Measurements from ENCODE around the gene SLC7A14.

Gene SLC7A14

DNA sequence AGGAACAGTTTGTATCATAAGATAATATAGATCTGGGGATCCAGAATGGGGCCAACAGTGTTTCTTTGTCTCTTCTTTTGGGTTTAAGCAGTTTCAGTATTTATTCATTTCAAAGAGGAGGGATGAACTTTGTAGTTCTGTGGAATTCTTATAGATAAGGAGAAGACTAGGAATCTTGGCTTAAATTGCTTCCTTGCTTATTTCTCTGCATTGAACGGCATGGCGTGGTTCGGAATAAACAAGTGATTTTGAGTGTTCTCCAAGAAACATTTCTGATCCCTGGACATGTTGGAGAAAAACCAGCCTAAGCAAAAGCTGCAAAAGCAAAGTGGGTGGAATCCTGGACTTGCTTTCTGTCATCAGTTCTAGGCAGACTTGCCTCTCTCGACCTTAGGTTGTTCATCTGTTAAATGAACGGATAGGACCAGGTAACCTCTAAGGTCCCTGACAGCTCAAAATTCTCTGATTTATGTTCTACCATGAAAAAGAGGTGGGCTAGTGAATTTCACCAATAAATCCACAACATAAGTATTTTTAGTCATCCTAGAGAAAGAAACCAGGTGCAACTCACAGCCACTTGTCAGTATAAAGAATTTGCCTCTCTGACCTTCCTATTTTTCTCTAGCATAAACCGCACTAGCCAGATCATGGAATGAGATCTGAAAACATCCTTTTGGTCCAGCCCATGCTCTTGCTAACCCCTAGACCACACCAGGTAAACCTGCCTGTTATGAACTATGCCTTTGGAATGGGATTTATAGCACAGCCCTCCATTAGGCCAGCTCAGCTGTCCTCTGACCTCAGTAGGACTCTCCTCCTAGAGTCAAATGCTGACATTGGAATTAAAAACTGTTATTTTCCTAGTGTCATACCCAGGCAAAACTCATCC, 88.4 kb downstream of the SLC7A14 start:
- DNase-seq (ENCODE audit: low read depth, low spot score) = no peak

DNA sequence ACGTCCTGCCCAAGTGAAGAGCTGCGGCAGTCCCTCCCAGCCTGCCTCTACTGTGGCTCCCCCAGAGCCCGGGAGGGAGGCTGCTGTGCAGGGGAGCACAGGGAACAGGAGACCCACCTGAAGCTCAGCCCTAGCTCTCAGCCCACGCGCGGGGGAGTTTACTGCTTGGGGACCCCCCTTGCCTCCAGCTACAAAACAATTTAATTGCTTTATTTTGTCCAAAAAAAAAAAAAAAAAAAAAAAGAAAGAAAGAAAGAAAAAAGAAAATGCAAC, 89.1 kb downstream of the SLC7A14 start:
- DNase-seq (ENCODE audit: low read depth, low spot score) = no peak

DNA sequence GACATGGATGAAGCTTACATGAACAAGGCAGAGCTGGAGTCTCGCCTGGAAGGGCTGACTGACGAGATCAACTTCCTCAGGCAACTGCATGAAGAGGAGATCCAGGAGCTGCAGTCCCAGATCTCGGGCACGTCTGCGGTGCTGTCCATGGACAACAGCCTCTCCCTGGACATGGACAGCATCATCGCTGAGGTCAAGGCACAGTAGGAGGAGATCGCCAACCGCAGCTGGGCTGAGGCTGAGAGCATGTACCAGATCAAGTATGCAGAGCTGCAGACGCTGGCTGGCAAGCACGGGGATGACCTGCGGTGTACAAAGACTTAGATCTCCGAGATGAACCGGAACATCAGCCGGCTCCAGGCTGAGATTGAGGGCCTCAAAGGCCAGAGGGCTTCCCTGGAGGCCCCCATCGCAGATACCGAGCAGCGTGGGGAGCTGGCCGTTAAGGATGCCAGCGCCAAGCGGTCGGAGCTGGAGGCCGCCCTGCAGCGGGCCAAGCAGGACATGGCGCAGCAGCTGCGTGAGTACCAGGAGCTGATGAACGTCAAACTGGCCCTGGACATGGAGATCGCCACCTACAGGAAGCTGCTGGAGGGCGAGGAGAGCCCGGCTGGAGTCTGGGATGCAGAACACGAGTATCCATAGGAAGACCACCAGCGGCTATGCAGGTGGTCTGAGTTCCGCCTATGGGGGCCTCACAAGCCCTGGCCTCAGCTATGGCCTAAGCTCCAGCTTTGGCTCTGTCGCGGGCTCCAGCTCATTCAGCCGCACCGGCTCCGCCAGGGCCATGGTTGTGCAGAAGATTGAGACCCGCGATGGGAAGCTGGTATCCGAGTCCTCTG, 89.6 kb downstream of the SLC7A14 start:
- DNase-seq (ENCODE audit: low read depth, low spot score) = peak; percentile 27

DNA sequence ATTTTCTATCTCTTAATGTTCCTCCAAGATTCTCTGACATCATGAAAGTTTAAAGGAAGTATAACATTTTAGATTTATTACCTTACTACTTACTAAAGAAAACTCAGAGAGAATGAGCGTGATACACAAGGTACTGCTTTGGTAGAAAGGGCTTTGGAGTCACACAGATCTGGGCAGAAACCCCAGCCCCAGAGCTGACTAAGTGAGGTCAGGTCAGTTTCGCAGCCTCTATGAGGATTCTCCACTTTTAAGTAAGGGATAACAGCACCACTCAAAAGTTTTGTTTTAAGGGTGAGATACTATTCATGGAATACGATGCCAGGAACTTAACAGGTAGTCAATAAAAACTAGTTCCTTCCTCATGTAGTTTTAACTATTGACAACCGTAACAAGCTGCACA, 91.1 kb downstream of the SLC7A14 start:
- DNase-seq (ENCODE audit: low read depth, low spot score) = no peak

DNA sequence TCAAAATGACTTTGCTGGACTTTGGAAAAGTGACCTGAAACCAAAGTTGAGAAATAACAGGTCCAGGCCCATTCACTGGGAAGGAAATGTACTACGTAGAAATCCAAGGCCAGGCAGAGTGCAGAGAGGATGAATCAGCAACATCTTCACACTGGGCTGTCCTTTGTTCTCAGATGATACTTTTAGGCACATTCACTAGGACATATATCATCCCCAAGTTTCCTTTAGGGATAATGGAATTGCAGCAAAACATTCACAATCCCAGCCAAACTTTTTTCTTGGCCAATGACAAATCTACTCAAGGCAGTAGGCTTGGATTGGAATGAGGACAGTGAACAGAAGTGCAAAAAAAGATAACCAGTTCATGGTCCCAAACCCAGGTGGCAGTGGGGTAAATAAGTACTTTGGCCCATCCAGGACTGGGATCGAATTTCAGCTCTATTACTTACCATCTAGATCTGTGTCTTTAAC, 92.1 kb downstream of the SLC7A14 start:
- DNase-seq (ENCODE audit: low read depth, low spot score) = no peak

DNA sequence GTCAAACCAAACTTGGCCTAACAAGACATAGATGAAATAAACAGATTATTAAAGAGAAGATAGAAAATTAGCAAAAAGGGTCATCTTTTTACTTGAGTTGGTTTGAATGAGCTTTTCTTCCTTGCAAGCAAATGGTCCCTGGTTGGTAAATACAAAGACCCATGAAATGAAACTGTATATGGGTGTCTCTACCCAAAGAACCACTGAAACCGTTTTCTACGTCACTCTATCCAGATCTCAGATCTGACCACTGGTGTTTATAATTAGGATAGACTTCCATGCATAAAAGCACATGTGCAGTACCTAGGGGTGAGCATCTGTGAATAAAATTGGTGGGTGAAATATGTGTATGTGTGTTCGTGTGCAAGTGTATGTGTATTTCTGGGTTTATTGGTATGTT, 94.0 kb downstream of the SLC7A14 start:
- DNase-seq (ENCODE audit: low read depth, low spot score) = no peak

DNA sequence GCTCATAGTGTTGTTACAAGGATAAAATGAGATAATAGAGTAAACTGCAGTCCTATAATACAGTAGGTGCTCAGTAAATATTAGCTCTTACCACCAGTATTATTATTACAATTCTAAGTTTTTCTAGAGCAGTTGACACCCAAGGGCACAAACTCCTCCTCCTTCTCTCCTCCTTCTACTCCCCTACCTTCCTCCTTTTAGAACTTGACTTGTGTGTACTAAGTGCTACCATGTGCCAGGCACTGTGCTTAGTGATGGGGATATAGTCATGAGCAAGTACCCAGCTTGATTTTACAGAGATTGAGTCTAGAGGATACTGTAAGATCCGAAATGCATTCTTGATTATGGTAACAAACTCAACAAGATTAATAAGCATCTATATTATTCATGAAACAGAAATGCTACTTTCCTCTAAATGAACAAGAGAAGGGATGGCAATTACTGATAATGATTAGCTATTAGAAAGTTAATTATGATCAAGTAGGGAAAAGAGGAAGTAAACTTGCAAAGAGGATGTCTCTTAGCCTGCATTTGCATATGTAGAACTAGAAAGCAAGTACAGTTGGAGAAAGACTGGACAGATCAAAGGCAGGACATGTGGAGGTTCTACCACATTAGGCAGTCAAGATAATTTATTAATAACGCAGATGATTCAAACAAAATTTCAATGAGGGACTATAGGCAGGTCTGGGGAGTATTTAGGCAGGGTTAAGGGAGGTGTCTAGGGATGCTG, 94.9 kb downstream of the SLC7A14 start:
- DNase-seq (ENCODE audit: low read depth, low spot score) = no peak

DNA sequence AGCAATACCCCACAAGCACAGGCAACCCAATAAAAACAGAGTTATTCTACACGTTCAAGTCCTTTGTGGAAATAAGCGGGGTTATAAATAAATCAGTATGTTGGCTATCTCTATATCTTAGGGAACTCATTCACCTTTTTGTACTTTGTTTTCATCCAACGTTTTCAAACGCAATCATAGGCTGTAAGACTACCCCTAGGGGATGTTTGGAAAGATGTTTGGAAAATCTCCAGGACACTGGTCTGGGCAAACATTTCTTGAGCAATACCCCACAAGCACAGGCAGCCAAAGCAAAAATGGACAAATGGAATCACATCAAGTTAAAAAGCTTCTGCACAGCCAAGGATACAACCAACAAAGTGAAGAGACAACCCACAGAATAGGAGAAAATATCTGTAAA, 97.1 kb downstream of the SLC7A14 start:
- DNase-seq (ENCODE audit: low read depth, low spot score) = no peak

DNA sequence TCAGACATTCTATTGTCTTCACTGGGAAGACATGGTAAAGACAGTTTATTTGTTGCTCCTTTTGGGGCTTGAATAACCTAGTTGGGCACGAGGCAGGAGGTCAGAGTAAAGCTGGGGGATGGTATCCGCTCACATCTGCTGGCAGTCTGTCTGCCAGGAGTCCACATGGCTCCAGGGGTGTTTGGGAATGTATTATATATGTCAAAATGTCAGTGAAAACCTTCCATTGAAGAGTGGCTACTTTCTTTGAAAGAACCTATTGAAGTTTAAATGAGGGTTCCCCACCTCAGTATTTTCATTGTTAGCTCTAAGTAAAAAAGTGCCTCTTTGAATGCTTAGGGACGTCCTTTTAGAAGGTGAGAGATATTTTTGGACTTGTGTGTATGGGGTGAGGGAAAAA, 98.8 kb downstream of the SLC7A14 start:
- DNase-seq (ENCODE audit: low read depth, low spot score) = no peak

DNA sequence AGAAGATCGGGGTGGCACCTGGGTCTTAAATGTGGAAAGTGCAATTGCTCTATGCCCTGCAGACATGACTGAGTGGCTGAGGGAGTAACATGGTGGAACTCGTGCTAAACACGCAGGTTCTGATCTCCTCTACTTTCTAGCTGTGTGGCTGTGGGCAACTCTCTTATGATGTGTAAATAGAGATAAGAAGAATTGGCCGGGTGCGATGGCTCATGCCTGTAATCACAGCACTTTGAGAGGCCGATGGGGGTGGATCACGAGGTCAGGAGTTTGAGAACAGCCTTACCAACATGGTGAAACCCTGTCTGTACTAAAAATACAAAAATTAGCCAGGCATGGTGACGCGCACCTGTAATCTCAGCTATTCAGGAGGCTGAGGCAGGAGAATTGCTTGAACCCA, 99.5 kb downstream of the SLC7A14 start:
- no peak for DNase-seq (ENCODE audit: low read depth, low spot score)

DNA sequence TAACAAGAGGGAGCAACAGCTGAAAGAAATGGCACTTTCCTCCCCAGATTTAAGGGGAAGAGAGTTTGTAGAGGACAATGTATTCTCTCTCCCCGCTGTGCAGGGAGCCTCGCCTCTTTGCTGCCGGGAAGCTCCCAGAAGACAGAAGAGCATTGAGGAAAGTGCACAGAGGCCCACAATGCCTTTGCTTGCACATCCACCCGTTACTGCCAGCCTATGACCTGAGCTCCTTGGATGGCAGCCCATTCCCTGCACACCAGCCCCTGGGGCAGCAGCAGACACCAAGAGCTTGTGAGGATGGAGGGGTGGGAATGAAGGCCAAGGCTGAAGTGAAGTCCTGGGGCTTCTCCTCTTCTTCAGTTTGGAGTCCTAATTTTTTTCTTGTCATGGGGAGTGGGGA, 100.2 kb downstream of the SLC7A14 start:
- no peak for DNase-seq (ENCODE audit: low read depth, low spot score)

DNA sequence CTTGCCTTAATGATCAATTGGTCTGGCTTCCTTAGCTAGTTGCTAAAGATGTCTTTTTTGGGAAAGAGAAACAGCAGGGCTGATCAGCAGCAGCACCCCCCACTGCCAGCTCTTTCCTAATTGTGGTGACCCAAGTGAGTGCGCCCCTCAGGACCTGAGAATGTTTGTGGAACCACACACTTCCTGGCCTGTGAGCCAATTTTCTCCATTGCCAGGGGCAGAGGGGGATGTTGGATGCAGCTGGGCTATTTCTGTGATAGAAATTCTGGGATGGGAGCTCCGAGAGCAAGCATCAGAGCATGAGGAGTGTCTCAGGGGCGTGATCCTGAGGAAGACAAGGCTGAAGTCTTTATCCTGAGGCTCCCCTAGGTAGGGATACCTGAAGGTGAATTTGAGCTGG, 100.6 kb downstream of the SLC7A14 start:
- no peak for DNase-seq (ENCODE audit: low read depth, low spot score)

DNA sequence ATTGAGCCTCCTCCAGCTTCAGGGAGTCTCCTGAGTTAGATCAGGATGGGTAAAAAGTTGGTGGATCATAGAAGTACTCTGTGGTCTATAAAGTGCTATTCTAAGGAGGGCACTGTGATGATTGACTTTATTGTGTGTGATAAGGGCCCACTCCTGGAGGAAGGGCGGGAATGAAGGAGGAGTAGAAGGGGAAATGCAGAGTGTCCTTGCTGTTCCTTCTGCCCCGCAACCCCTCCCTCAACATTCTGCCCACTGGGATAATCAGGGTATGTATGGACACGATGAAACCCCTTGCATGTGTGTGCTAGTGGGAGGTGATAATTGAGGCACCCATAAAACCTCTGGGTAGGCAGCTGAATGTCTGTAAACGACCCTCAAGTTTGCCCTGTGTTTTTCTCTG, 101.0 kb downstream of the SLC7A14 start:
- DNase-seq (ENCODE audit: low read depth, low spot score) = no peak

DNA sequence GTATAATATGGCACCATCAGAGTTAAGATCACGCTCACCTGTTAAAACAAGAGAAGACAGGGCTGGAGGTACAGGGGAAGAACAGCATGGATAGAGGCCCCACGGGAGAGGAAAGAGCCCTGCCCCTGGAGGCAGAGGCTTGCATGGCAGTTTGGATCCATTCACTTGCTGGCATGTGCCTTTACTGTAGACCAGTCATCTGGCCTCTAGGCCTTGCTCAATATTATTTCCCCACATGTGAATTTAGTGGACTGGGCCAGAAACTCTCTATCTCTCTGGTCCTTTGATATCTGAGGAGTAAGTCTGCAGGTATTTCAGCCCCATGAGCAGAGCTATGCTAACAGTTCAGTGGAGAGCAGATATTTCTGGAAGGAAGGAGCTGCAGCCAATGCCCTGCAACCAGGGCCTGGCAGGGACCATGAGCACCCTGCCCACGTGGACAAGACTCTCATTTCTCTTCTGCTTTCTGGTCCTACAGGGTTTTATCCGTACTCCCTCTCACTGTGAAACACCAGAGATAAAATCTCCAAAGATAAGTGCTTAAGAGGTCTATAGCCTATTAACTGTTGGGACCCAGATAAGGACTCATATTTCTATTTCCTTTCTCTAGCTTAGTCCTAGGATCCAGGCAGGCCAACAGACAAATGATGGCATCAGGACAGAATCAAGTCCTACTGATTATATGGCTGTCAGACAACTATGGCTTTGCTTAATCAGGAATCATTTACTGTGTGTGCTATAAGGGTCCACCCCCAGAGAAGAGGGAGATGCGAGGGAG, 102.2 kb downstream of the SLC7A14 start:
- DNase-seq (ENCODE audit: low read depth, low spot score) = no peak

DNA sequence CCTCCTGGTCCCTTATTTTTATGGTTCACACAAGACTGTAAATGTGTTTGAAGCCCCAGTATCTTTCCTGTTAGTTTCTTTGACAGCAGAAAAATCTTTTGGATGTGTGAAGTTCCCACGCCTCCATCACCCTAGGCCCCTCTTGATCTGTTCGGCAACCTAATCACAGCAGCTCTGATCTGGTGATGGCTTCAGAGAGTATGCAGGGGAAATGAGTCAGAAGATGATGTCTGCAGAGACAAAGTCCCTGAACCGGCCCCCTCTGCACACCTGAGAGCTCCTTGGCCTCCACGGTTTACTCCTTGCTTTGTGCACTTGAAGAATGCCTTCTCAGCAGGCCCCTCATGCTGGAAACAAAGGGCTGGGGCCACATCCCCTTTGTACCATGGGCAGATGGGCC, 103.7 kb downstream of the SLC7A14 start:
- DNase-seq (ENCODE audit: low read depth, low spot score) = no peak

DNA sequence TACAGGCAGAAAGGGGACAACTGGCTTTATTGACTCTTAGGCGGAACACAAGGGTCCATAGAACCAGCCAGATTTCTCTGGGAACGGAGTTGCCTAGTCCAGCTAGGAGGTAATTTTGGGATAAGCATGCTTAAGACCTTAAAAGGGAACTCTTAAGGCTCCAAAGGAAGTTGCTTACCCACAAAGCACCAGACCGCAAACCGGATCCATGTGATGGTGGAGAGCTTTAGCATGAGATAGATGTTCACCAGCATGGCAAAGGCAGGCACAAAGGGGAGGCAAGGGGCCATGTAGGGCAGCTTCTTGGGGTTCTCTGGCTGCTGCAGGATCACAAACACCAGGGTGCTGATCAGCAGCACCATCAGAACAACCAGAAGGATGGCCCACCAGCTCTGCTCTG, 105.8 kb downstream of the SLC7A14 start:
- no peak for DNase-seq (ENCODE audit: low read depth, low spot score)

DNA sequence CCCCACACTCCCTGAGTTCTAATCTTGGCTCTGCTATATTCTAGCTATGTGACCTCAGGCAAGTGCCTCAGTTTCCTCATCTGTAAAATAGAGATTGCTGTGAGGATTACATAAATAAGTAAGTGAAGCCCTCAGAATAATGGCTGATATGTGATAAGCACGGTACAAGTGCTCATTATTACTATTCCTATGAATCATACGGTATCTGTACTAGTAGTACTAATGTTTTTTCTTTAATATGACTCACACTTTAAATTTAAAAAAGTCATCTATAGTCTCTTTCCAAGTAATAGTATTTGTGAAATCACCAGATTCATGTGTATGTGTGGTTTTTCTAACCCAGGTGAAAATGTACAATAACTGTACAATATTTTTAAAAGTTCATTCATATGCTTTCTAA, 108.5 kb downstream of the SLC7A14 start:
- no peak for DNase-seq (ENCODE audit: low read depth, low spot score)

DNA sequence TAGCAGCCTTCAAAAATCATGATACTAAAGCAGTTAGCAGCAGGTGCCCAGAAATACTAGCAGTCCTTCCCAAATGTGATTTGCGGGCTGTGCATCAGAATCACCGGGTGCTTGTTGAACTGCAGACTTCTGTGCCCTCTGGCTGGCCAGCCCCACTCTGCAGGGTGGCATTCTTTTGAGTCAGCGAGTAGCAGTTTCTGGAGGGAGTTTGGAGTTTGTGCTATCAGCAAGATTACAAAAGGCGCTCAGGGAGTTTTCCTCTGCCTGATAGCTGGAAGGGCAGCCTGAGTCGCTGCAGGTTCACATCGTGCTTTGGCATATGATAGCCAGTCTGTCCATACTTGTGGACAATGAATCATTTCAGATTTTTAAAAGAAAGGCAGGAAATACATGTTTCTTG, 109.6 kb downstream of the SLC7A14 start:
- DNase-seq (ENCODE audit: low read depth, low spot score) = peak; percentile 74

DNA sequence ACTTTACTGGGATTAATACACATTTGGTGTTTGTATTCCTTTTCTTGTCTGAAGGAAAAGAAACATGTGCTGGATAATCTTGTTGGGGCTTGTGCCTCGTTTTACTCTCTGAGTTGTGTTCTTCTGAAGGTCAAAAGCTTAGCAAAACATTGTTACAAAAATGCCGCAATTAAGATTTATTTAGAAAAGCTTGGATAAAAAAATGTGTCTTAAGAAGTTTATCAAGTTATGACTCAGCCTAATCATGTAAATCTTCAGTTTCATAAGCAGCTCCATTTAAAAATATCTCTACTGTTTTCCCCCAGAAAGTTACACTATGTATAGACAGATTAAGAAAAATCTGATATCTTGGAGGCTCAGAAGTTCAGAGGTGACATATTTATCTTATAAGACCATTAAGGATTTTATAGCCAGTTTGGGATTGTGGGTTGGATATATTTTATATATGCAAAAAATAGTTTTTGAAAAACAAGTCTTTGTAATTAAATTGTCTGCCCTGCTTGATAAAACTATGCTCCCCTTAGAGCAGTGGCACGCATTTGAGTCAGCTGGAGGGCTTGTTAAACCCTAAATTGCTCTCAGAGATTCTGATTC, 110.7 kb downstream of the SLC7A14 start:
- DNase-seq (ENCODE audit: low read depth, low spot score) = no peak

DNA sequence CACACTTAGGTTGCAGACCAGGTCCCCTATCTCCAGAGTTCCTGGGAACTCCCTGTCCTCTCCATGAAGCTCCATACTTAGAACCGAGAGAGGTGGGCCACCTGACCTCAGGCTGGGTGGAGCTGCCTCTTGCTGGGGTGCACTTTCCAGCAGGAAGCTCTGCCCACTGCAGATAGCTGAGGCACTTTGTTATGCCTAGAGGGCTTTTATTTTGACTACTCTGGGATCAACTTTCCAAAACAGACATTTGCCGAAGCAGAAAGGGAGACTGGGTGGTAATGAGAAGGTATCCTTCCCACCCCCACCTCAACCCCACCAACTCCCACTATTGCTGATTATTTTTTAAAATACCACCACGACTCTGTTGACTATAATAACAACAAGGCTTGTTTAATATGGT, 112.5 kb downstream of the SLC7A14 start:
- DNase-seq (ENCODE audit: low read depth, low spot score) = no peak

DNA sequence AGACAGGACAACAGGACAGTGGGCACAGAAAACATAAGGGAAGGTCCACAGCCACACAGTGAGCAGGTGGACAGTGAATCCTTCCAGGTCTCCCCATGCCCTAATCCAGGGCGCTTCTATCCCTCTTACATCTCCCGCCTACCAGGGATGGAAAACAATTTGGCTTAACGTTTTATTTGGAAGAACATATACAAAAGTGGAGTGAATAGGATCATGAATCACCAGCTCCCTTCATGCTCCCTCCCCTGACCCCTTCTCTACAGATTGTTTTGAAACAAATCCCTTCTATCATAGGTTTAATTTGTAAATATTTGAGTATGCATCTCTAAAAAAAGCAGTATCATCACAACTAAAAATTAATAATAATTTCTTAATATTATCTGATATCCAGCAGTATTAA, 114.7 kb downstream of the SLC7A14 start:
- no peak for DNase-seq (ENCODE audit: low read depth, low spot score)

All from ELF-1 (cell line).